ENCODE measurements around the gene DIRAS1. TPM values are rescaled to one million over a fixed set of nuclear protein-coding genes. Genes with fewer than 3 reads are reported as not detected.

Gene DIRAS1
- total RNA-seq, 2 experiments from 2014 or later, result 0.17 TPM; not detected in 1

- CTCF ChIA-PET, result no interaction called here
Measured at GRCh38 chr19:2732157-2732725, 11.1 kb upstream of the DIRAS1 start.

GRCh38 chr19:2731181-2731995 is 10.2 kb upstream of the DIRAS1 start:
- ChIA-PET POLR2A (no interaction called here), CTCF (no interaction called here)

More at GRCh38 chr19:2732157-2732725, 11.1 kb upstream of the DIRAS1 start:
- POLR2A ChIA-PET, result interaction anchor here (0.7 kb wide), 1 partner anchor 342 kb away, joined by 4 read pairs; no protein-coding TSS in a partner anchor

- POLR2A ChIA-PET, result no interaction called here
- CTCF ChIA-PET, result interaction anchor here (0.5 to 1.3 kb wide), 2 partner anchors 78 to 82 kb away, joined by 3 read pairs; no protein-coding TSS in a partner anchor
Measured at GRCh38 chr19:2729943-2730818, 9.0 kb upstream of the DIRAS1 start.

- ChIA-PET CTCF (interaction anchor here (0.6 to 1.3 kb wide), 2 partner anchors 81 to 573 kb away, joined by 3 read pairs; no protein-coding TSS in a partner anchor), POLR2A (no interaction called here)
Measured at GRCh38 chr19:2728783-2729387, 7.7 kb upstream of the DIRAS1 start.

GRCh38 chr19:2727640-2727944 is 6.4 kb upstream of the DIRAS1 start:
- POLR2A ChIA-PET, result no interaction called here
- CTCF ChIA-PET, result no interaction called here

GRCh38 chr19:2726904-2727639 is 5.9 kb upstream of the DIRAS1 start:
- ChIA-PET CTCF (interaction anchor here (1.3 kb wide), 1 partner anchor 79 kb away, joined by 5 read pairs; no protein-coding TSS in a partner anchor), POLR2A (no interaction called here)

- ChIA-PET CTCF (interaction anchor here (0.6 to 1.3 kb wide), 2 partner anchors 78 to 198 kb away, joined by 4 to 5 read pairs; no protein-coding TSS in a partner anchor), POLR2A (interaction anchor here (0.7 kb wide), 1 partner anchor 72 kb away, joined by 3 read pairs; no protein-coding TSS in a partner anchor)
Measured at GRCh38 chr19:2726160-2726855, 5.1 kb upstream of the DIRAS1 start.

GRCh38 chr19:2724148-2724557 is 3.0 kb upstream of the DIRAS1 start:
- POLR2A ChIA-PET, result interaction anchor here (0.5 kb wide), 1 partner anchor 356 kb away, joined by 3 read pairs; no protein-coding TSS in a partner anchor
- CTCF ChIA-PET, result interaction anchor here (1.2 kb wide), 1 partner anchor 25 kb away, joined by 3 read pairs; no protein-coding TSS in a partner anchor

GRCh38 chr19:2723747-2724146 is 2.6 kb upstream of the DIRAS1 start:
- ChIA-PET CTCF (no interaction called here), POLR2A (interaction anchor here (0.5 kb wide), 1 partner anchor 355 kb away, joined by 3 read pairs; no protein-coding TSS in a partner anchor)

GRCh38 chr19:2723345-2723715 is 2.2 kb upstream of the DIRAS1 start:
- CTCF ChIA-PET, result no interaction called here
- POLR2A ChIA-PET, result no interaction called here

GRCh38 chr19:2722541-2723344 is 1.6 kb upstream of the DIRAS1 start:
- CTCF ChIA-PET, result no interaction called here
- POLR2A ChIA-PET, result no interaction called here

- ChIA-PET POLR2A (interaction anchor here (0.5 kb wide), 2 partner anchors 16 to 307 kb away, joined by 3 to 5 read pairs; no protein-coding TSS in a partner anchor), CTCF (no interaction called here)
Measured at GRCh38 chr19:2721570-2722540, 683 bp upstream of the DIRAS1 start.

- CTCF ChIA-PET, result no interaction called here
- POLR2A ChIA-PET, result no interaction called here
Measured at GRCh38 chr19:2719920-2720776, 1.0 kb downstream of the DIRAS1 start.

GRCh38 chr19:2719232-2719735 is 1.9 kb downstream of the DIRAS1 start:
- ChIA-PET CTCF (no interaction called here), POLR2A (no interaction called here)

Data from activated CD8-positive, alpha-beta memory T cell treated with anti-CD3 and anti-CD28 coated beads for 36 hours (primary cell).